AG04450 (cell line): ENCODE measurements around the gene GPC5. TPM values are rescaled to one million over a fixed set of nuclear protein-coding genes. Genes with fewer than 3 reads are reported as not detected.
A peak's percentile ranks its signal among the peaks of the same experiment; 100 is the strongest.

Source experiments
- CTCF ChIA-PET: fragments of 300-600, 350-600 bp; formaldehyde crosslinking; extraction: SDS; loops from one replicate; lab custom pipeline; 2022; ENCODE audit warnings: antibody characterized with exemption, inconsistent platforms; lab: Charles Lee
- POLR2A ChIA-PET: fragments of 350-600 bp; formaldehyde crosslinking; extraction: SDS; loops from one replicate; lab custom pipeline; 2021; ENCODE audit warnings: antibody characterized with exemption, inconsistent platforms; lab: Yijun Ruan, JAX
- DNase-seq: peaks from one replicate; pipeline ENCODE4 v3.0.0-alpha.2; 2011; ENCODE audit warnings: low read depth, low spot score
- H3K27ac ChIP-seq: one replicate; pipeline ENCODE4 v1.5.1; 2012; ENCODE audit warnings: low read depth, low read length, control low read depth
- H3K27me3 ChIP-seq: one replicate; pipeline ENCODE4 v1.6.0; 2012; ENCODE audit warnings: low read length; ENCODE audit not compliant: control insufficient read depth, insufficient read depth
- H3K4me3 ChIP-seq: 2 replicates; pipeline ENCODE4 v1.5.1; 2011; ENCODE audit warnings: mild to moderate bottlenecking, low read depth, low read length, control low read depth
- H3K9me3 ChIP-seq: 2 replicates; pipeline ENCODE4 v1.5.1; 2012; ENCODE audit warnings: low read length; ENCODE audit not compliant: control insufficient read depth, insufficient read depth
- polyA plus RNA-seq: library from polyadenylated mRNA; depleted of rRNA; stranded (reverse); fragments of >200 nt; gene quantifications from 2 replicates; pipeline ENCODE4 v1.2.3, GENCODE V29; 2011
- TF ChIP-seq, protein P1 (sequence below): IDR thresholded peaks from 2 replicates; pipeline ENCODE4 v1.5.1; 2011; ENCODE audit warnings: low read depth, low read length, control low read depth, inconsistent platforms

GPC5 gene
- polyA plus RNA-seq, 1 experiment: 3.6 TPM

DNA sequence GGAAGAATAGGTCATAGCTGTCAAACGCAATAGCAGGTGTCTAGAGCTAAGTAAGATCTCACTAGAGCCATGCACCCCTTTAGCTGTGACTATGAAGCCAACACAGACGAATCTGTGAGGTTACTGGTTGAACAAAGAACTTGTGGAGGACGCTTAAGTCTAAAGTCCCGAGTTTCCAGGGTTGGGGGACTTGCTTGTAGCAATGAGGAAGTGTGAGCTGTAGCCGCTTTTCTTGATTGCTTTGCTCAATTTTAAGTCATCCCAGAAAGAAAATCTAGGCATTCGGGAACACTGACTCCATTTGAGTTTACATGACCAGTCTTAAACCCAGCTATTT lies 1.6 kb downstream of the GPC5 start:
- Histone ChIP-seq H3K9me3 (no peaks in the 10 kb centered on the region; the same call in 1 of the 2 replicates), H3K27ac (no peak overlapping the region), H3K27me3 (peaks cover 20% of the 10 kb centered on the region), H3K4me3 (no peak overlapping the region)
- ChIA-PET CTCF (interaction anchor here (1.7 kb wide), 1 partner anchor 51 kb away, joined by 4 read pairs; no protein-coding TSS in a partner anchor), POLR2A (interaction anchor here (0.7 kb wide), 1 partner anchor 264 kb away, joined by 3 read pairs; no protein-coding TSS in a partner anchor)
- TF ChIP-seq, protein P1, sequence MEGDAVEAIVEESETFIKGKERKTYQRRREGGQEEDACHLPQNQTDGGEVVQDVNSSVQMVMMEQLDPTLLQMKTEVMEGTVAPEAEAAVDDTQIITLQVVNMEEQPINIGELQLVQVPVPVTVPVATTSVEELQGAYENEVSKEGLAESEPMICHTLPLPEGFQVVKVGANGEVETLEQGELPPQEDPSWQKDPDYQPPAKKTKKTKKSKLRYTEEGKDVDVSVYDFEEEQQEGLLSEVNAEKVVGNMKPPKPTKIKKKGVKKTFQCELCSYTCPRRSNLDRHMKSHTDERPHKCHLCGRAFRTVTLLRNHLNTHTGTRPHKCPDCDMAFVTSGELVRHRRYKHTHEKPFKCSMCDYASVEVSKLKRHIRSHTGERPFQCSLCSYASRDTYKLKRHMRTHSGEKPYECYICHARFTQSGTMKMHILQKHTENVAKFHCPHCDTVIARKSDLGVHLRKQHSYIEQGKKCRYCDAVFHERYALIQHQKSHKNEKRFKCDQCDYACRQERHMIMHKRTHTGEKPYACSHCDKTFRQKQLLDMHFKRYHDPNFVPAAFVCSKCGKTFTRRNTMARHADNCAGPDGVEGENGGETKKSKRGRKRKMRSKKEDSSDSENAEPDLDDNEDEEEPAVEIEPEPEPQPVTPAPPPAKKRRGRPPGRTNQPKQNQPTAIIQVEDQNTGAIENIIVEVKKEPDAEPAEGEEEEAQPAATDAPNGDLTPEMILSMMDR: no peak
- DNase-seq: no peak

DNA sequence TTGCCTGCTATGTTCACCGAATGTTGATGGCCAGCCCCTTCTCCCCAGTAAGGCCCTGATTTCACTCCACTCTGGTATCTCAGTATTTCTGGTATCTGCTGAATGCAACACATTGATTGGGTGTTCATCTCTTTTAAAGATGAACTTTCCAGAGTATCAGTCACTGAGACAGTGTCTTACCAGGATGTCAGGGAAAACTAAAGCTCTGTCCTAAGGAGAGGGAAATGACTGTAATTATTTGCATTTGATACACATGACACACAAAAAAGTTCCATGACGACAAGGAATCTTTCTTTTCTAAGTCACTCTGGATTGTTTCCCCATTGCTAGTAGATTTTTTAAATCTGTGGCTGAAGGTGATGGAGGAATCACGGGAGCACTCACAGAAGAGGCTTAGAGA lies 2.2 kb downstream of the GPC5 start:
- ChIA-PET CTCF (interaction anchor here (1.7 kb wide), 1 partner anchor 51 kb away, joined by 4 read pairs; no protein-coding TSS in a partner anchor), POLR2A (no interaction called here)
- TF ChIP-seq, protein P1: no peak
- Histone ChIP-seq H3K27ac (no peak overlapping the region), H3K27me3 (peaks cover 20% of the 10 kb centered on the region), H3K4me3 (no peak overlapping the region), H3K9me3 (no peaks in the 10 kb centered on the region; the same call in 1 of the 2 replicates)
- DNase-seq: no peak

DNA sequence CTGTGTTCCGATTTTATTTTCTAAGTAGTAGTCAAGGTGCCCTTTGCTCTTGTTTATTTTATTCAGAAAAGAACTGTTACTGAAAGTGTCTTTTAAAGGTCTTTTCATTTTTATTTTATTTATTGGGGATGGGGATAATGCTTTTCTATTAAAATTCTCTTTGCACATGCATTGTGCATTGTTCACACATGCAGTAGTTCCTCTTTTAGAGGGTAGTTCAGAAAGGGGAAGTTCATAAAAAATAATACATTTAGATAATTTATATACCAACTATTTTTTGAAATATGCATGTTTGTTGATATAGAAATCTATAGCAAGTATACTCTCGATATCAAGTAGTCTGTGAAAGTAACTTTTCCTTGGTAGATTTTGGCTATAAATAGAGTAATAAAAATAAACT lies 3.5 kb downstream of the GPC5 start:
- H3K27me3 ChIP-seq: peaks cover 16% of the 10 kb centered on the region
- H3K27ac ChIP-seq: no peak overlapping the region
- TF ChIP-seq, protein P1: no peak
- ChIA-PET POLR2A (no interaction called here), CTCF (no interaction called here)
- DNase-seq: no peak
- H3K4me3 ChIP-seq: no peak overlapping the region
- no peaks in the 10 kb centered on the region; the same call in 1 of the 2 replicates for H3K9me3 ChIP-seq

DNA sequence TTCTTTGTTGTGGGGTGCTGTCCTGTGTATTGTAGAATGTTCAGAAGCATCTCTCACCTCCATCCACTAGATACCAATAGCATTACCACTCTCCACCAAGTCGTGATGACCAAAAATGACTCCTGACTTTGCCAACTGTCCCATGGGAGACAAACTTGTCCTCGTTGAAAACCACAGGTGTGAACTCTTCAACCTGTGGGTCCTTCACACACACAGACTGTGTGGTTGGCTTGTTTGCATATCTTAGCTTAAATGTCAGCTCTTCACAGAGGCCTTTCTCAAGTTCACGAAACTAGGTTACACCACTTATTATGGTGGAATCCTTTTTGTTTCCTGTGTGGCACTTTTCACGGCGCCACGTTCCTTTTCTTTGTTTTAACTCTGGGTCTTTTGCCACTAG lies 6.8 kb downstream of the GPC5 start:
- no peaks in the 10 kb centered on the region for H3K9me3 ChIP-seq
- no peak for DNase-seq
- POLR2A ChIA-PET: no interaction called here
- H3K27ac ChIP-seq: no peak overlapping the region
- TF ChIP-seq, protein P1: no peak
- no peak overlapping the region for H3K4me3 ChIP-seq
- CTCF ChIA-PET: interaction anchor here (1.9 kb wide), 1 partner anchor 15 kb away, joined by 9 read pairs; no protein-coding TSS in a partner anchor
- H3K27me3 ChIP-seq: no peaks in the 10 kb centered on the region

DNA sequence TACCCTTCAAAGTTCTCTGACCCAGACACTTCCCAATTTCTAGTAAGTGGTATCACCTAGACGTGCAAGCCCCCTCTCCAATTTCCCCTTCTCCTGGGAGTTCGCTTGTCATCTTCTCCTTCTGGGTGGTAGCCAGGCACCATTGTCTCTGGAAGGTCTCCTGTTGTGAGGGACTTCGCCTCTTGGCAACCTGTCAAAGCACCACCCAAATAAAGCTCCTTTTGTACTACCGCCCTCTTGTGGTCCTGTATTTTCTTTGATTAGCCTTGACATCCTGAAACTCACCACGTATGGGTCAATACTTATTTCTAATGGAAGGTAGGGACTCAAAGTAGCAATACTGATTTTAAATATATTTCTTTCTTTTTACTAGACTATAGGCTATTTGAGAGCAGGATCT lies 8.2 kb downstream of the GPC5 start:
- Histone ChIP-seq H3K9me3 (no peaks in the 10 kb centered on the region), H3K27me3 (no peaks in the 10 kb centered on the region), H3K4me3 (no peak overlapping the region), H3K27ac (no peak overlapping the region)
- POLR2A ChIA-PET: no interaction called here
- TF ChIP-seq, protein P1: peak; percentile 62
- DNase-seq: no peak
- CTCF ChIA-PET: interaction anchor here (0.6 to 1.9 kb wide), 17 partner anchors 11 to 375 kb away, joined by 3 to 10 read pairs (median 4); no protein-coding TSS in a partner anchor
